ENCODE data around the gene DR1.
"Not testable (repeated sequence)": the region's sequence is repeated elsewhere in the genome, so short reads cannot be mapped to it uniquely, and the experiment has no call there.

The DR1 gene

GRCh38 chr1:93339171-93339697 lies 6.5 kb upstream of the DR1 start:
- no peak for DNase-seq

GRCh38 chr1:93340090-93340489 lies 5.6 kb upstream of the DR1 start:
- no peak for DNase-seq

GRCh38 chr1:93344484-93344883 lies 1.2 kb upstream of the DR1 start:
- no peak for DNase-seq

- peak in 1 of 51 donors; percentile 62 for DNase-seq
Measured at GRCh38 chr1:93344886-93345632, 648 bp upstream of the DR1 start.

- peak in 10 of 51 donors; percentile 19 to 53 (median 30) for DNase-seq
Measured at GRCh38 chr1:93346421-93346993, 800 bp downstream of the DR1 start.

GRCh38 chr1:93347334-93347899 lies 1.7 kb downstream of the DR1 start:
- DNase-seq = no peak

GRCh38 chr1:93348104-93348728 lies 2.5 kb downstream of the DR1 start:
- DNase-seq = no peak

- DNase-seq = no peak
Measured at GRCh38 chr1:93349231-93350135, 3.8 kb downstream of the DR1 start.

- no peak for DNase-seq
Measured at GRCh38 chr1:93350322-93350721, 4.6 kb downstream of the DR1 start.

- DNase-seq = no peak
Measured at GRCh38 chr1:93350875-93351274, 5.2 kb downstream of the DR1 start.

GRCh38 chr1:93351346-93351745 lies 5.6 kb downstream of the DR1 start:
- not testable (repeated sequence) for DNase-seq

GRCh38 chr1:93352376-93352775 lies 6.7 kb downstream of the DR1 start:
- DNase-seq = no peak

- DNase-seq = no peak
Measured at GRCh38 chr1:93353286-93353685, 7.6 kb downstream of the DR1 start.

- no peak for DNase-seq
Measured at GRCh38 chr1:93354749-93355148, 9.0 kb downstream of the DR1 start.

GRCh38 chr1:93357242-93357641 lies 11.5 kb downstream of the DR1 start:
- no peak for DNase-seq

GRCh38 chr1:93358293-93358692 lies 12.6 kb downstream of the DR1 start:
- DNase-seq = peak in 1 of 51 donors; percentile 14

- no peak for DNase-seq
Measured at GRCh38 chr1:93360111-93360510, 14.4 kb downstream of the DR1 start.

- no peak for DNase-seq
Measured at GRCh38 chr1:93362237-93362636, 16.5 kb downstream of the DR1 start.

GRCh38 chr1:93365813-93366212 lies 20.1 kb downstream of the DR1 start:
- DNase-seq = no peak

- DNase-seq = no peak
Measured at GRCh38 chr1:93369734-93370133, 24.0 kb downstream of the DR1 start.

Data from hypothalamus (tissue), 51 donors.